Heart left ventricle (tissue), 16 donors: Measurements from ENCODE around the gene PIP4K2C. TPM values are rescaled to one million over a fixed set of nuclear protein-coding genes. Genes with fewer than 3 reads are reported as not detected.

Source experiments
- ATAC-seq, 4 donors: fragments of 200-7000 bp; cut with Tn5 transposase; one replicate each; pipeline ENCODE4 v1.9.1; 2020 to 2022; ENCODE audit warnings: moderate library complexity in 4 of 4, mild to moderate bottlenecking in 3 of 4, moderate number of reproducible peaks in 1 of 4
- DNase-seq, 5 donors: peaks; one replicate each; pipeline ENCODE4 v3.0.0-alpha.2; 2020
- H3K27ac ChIP-seq, 12 donors: fragments of 200-600 bp; sonication (generic) in 4 of 12; one replicate each; pipeline versions ENCODE4 v1.5.0 to v1.8.0; 2016 to 2022; ENCODE audit warnings: mild to moderate bottlenecking in 2 of 12
- H3K27me3 ChIP-seq, 9 donors: fragments of 200-600 bp; sonication (generic) in 2 of 9; one replicate each; pipeline versions ENCODE4 v1.5.1 to v1.8.0; 2016 to 2022; ENCODE audit warnings: mild to moderate bottlenecking in 3 of 9
- H3K36me3 ChIP-seq, 9 donors: fragments of 200-600 bp; sonication (generic) in 2 of 9; one replicate each; pipeline versions ENCODE4 v1.5.0 to v1.8.0; 2018 to 2022; ENCODE audit warnings: mild to moderate bottlenecking in 2 of 9
- H3K4me1 ChIP-seq, 12 donors: fragments of 200-600 bp; sonication (generic) in 4 of 12; one replicate each; pipeline versions ENCODE4 v1.5.0 to v1.8.0; 2016 to 2022; ENCODE audit warnings: mild to moderate bottlenecking in 3 of 12
- H3K4me3 ChIP-seq, 12 donors: fragments of 200-600 bp; sonication (generic) in 4 of 12; one replicate each; pipeline versions ENCODE4 v1.5.0 to v1.8.0; 2017 to 2022; ENCODE audit warnings: mild to moderate bottlenecking in 9 of 12, moderate library complexity in 4 of 12
- H3K9me3 ChIP-seq, 12 donors: fragments of 200-600 bp; sonication (generic) in 4 of 12; one replicate each; pipeline versions ENCODE4 v1.5.0 to v1.8.0; 2016 to 2022; ENCODE audit warnings: mild to moderate bottlenecking in 1 of 12
- POLR2A ChIP-seq, 2 donors: fragments of 450-650 bp; IDR thresholded peaks; one replicate each; pipeline ENCODE4 v1.6.1; 2017; ENCODE audit warnings: antibody characterized with exemption in 2 of 2, mild to moderate bottlenecking in 2 of 2, moderate library complexity in 2 of 2
- WGBS, 4 donors: extraction: QIAGEN DNeasy Blood & Tissue Kit in 2 of 4; methylation state at CpG; one replicate each; pipeline versions ENCODE4 v1.1.5 to v1.1.7; 2013 to 2018; 5-methylcytosine and 5-hydroxymethylcytosine counted together
- intact Hi-C, 10 donors: fragments of 100-400 bp; cut with DNase I; formaldehyde crosslinking; loops; one replicate each; pipeline versions ENCODE4 v1.11.1 to v1.14.2; 2022
- polyA plus RNA-seq, 2 donors: library from polyadenylated mRNA; stranded (reverse); fragments of 200-250 nt; gene quantifications; one replicate each; pipeline ENCODE4 v1.2.3, GENCODE V29; 2013
- total RNA-seq, 9 donors: library from RNA; depleted of rRNA in 2 of 9; stranded (reverse); fragments of >200 nt in 2 of 9; fragmentation: NEBNext Ultra II Directional in 3 of 9; extraction: Animal tissue kit (Norgen Biotek cat#: 25700) in 3 of 9; gene quantifications; one replicate each; pipeline versions ENCODE4 v1.1.0 to v1.2.4, GENCODE V29; 2016 to 2023
- TF ChIP-seq, protein P1 (sequence below), 12 donors: fragments of 200-600 bp; sonication (generic) in 4 of 12; IDR thresholded peaks; one replicate each; pipeline versions ENCODE4 v1.5.0 to v1.8.0; 2018 to 2022; ENCODE audit warnings: antibody characterized with exemption in 12 of 12, mild to moderate bottlenecking in 5 of 12
- donor health status: ischemic (EF 13 %, LVEDD 7.1; RV severe dilation, severe dysfunction).
- donor health status: healthy with polysubstance abuse.
- donor health status: DM: no; HTN: yes; CAD: no.
- donor health status: DM: no; HTN: no; CAD: no.
- donor health status: ischemic (EF 25% LVEDD 6.9; RV normal size, moderate dysfunction).
- donor health status: ischemic (EF 25% LVEDD 5.7; RV mildly dilated, moderate dysfunction).
- donor health status: healthy.
- donor health status: DM: yes; HTN: yes; CAD: no.
- donor health status: ischemic (EF 35%, LVEDD 5.7; RV mildly dilated, moderate dysfunction).
- donor health status: nonischemic (EF 11% LVEDD 7.7; RV severe dilation, severe dysfunction).
- donor health status: DM: yes; HTN: yes; CAD: no.
- donor health status: PGD.
- donor health status: ischemic (EF 29% LVEDD 5.4; RV normal size, mild dysfunction).
- donor health status: nonischemic (EF 23%, LVEDD 6.1; RV moderate dilation, normal function).

PIP4K2C gene
- total and polyA plus RNA-seq, 11 donors, result 4.6 to 31.0 (median 17.0) TPM

DNA sequence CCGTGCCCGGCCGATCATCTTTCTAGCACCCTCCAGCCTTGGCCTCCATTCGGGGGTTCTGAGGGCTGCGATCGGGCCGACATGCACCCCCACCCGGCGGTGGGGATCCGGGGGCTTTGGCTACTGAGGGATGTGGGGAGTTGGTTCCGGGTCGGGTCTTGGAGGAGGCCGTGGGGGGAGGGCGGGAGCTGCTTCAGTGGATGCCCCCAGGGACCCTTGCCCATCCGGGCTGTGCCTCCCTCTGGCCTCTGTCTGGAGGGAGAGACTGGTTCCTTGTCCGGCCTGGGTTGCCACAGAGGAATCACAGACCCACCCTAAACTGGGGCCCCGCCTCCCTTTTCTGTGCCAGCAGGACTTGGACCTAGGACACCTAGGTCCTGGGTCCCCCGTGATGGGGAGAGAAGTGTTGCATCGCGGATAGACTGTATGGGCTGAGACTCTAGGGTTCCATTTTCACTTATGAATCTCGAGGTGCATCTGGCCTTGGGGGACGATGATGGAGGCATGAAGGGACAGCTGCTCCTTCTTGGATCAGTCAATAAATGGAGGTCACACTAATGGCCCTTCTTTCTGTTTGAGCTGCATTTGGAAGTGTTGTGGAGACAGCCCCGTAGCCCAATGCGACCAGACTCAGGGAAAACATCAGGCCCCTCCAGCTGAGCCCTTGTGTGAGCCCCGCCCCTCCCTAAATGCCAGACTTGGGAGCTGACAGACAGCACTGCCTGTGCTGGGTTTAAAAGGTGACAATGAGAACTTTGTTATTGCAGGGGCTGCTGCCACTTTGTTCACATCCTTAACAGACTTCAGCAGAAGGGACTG lies 14.2 kb downstream of the PIP4K2C start:
- peak overlapping the region; percentile 76 to 98 (median 91) for H3K27ac ChIP-seq
- intact Hi-C loops, result no loop called here
- H3K4me3 ChIP-seq, result peak overlapping the region; percentile 67 to 96 (median 77)
- WGBS, 4 donors, result 6 to 8% (median 7%) methylated on average over 14 to 25 of the region's 25 CpGs
- peaks cover 0 to 51% (median 19%) of the 10 kb centered on the region in 12 donors for H3K4me1 ChIP-seq
- peak in 1 of 2 donors; percentile 21 for TF ChIP-seq POLR2A (IDR thresholded peaks at IDR 0.05)
- TF ChIP-seq, protein P1, sequence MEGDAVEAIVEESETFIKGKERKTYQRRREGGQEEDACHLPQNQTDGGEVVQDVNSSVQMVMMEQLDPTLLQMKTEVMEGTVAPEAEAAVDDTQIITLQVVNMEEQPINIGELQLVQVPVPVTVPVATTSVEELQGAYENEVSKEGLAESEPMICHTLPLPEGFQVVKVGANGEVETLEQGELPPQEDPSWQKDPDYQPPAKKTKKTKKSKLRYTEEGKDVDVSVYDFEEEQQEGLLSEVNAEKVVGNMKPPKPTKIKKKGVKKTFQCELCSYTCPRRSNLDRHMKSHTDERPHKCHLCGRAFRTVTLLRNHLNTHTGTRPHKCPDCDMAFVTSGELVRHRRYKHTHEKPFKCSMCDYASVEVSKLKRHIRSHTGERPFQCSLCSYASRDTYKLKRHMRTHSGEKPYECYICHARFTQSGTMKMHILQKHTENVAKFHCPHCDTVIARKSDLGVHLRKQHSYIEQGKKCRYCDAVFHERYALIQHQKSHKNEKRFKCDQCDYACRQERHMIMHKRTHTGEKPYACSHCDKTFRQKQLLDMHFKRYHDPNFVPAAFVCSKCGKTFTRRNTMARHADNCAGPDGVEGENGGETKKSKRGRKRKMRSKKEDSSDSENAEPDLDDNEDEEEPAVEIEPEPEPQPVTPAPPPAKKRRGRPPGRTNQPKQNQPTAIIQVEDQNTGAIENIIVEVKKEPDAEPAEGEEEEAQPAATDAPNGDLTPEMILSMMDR (IDR thresholded peaks at IDR 0.05), result no peak
- DNase-seq (peak; percentile 42 to 69 (median 62)), ATAC-seq (peak in 3 of 4 donors; percentile 4 to 35 (median 25))
- peaks cover 0 to 46% (median 28%) of the 10 kb centered on the region in 9 donors for H3K36me3 ChIP-seq
- no peaks in the 10 kb centered on the region for H3K9me3 ChIP-seq
- H3K27me3 ChIP-seq, result no peaks in the 10 kb centered on the region

DNA sequence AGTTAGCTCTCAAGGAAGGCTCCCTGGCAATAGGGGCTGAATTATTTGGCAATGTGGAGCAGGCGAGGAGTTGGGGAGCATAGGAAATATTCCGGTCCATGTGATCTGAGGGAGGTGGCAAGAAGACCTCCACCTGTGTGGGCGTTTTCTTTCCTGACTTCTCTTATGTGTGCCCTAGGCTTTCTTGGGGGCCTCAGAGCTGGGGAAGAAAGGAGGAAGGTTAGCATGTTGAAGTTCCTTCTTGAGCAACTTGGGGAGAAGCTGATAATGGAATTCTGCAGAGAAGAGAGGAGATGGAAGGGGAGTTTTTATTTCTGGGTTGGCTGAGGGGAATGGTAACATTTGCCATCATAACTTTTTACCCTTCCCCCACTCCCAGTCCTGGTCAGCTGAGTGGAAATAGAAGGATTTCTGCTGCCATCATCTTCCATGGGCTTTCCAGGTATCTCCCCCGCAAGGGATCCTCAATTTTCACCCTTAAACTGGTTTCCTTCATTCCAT lies 14.9 kb downstream of the PIP4K2C start:
- no peak for ATAC-seq
- no peak for TF ChIP-seq POLR2A (IDR thresholded peaks at IDR 0.05)
- TF ChIP-seq, protein P1 (IDR thresholded peaks at IDR 0.05), result no peak
- WGBS, 4 donors, result 68 to 85% (median 76%) methylated on average over 4 of the region's 4 CpGs
- Histone ChIP-seq H3K4me1 (peaks cover 0 to 57% (median 25%) of the 10 kb centered on the region in 12 donors), H3K36me3 (peaks cover 0 to 40% (median 21%) of the 10 kb centered on the region in 9 donors), H3K4me3 (peak overlapping the region in 8 of 12 donors; percentile 67 to 96 (median 77)), H3K27me3 (peaks cover 0 to 5% (median 0%) of the 10 kb centered on the region in 9 donors), H3K9me3 (no peaks in the 10 kb centered on the region), H3K27ac (peak overlapping the region in 10 of 12 donors; percentile 84 to 98 (median 91))
- no peak for DNase-seq
- intact Hi-C loops, result no loop called here

DNA sequence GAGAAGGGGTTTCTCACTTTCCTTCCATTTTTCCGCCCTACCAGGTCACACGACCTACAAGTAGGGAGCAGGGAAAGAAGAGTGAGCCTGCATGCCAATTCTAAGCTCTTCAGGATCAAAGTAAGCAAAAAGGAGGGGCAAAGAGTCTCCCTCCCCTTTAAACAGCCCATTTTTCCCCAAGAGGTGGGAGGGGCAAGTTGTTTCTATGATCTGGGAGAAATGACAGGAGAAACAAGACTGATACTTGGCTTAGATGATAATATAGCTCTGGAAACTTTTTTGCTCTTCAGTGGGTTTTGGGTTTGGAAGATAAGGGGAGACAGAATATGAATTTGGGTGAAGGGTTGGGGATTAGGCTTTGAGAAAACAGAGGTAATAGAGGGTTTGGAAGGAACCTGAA lies 15.4 kb downstream of the PIP4K2C start:
- H3K27ac ChIP-seq, result peak overlapping the region in 7 of 12 donors; percentile 14 to 98 (median 91)
- ATAC-seq (no peak), DNase-seq (no peak)
- 61 to 85% (median 78%) methylated on average over 2 of the region's 2 CpGs for WGBS, 4 donors
- TF ChIP-seq POLR2A (IDR thresholded peaks at IDR 0.05), result no peak
- TF ChIP-seq, protein P1 (IDR thresholded peaks at IDR 0.05), result no peak
- H3K27me3 ChIP-seq, result peaks cover 0 to 11% (median 0%) of the 10 kb centered on the region in 9 donors
- no peaks in the 10 kb centered on the region for H3K9me3 ChIP-seq
- peak overlapping the region in 6 of 12 donors; percentile 67 to 96 (median 80) for H3K4me3 ChIP-seq
- intact Hi-C loops, result no loop called here
- peaks cover 0 to 34% (median 17%) of the 10 kb centered on the region in 9 donors for H3K36me3 ChIP-seq
- H3K4me1 ChIP-seq, result peaks cover 0 to 63% (median 29%) of the 10 kb centered on the region in 12 donors

DNA sequence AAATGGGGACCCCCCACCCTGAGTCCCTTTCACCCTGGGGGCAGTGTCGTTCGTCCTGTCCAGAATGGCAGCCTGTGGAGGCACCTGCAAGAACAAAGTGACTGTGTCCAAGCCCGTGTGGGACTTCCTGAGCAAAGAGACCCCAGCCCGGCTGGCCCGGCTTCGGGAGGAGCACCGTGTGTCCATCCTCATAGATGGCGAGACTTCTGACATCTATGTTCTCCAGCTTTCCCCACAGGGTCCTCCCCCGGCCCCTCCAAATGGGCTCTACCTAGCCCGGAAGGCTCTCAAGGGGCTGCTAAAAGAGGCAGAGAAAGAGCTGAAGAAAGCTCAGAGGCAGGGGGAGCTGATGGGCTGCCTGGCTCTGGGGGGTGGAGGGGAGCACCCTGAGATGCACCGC lies 15.8 kb downstream of the PIP4K2C start:
- H3K27me3 ChIP-seq, result peaks cover 0 to 13% (median 0%) of the 10 kb centered on the region in 9 donors
- no peak for DNase-seq
- peak overlapping the region in 6 of 12 donors; percentile 13 to 90 (median 37) for H3K27ac ChIP-seq
- H3K9me3 ChIP-seq, result no peaks in the 10 kb centered on the region
- TF ChIP-seq POLR2A (IDR thresholded peaks at IDR 0.05), result no peak
- TF ChIP-seq, protein P1 (IDR thresholded peaks at IDR 0.05), result no peak
- H3K4me3 ChIP-seq, result peak overlapping the region in 2 of 12 donors; percentile 11 to 15
- peaks cover 0 to 67% (median 32%) of the 10 kb centered on the region in 12 donors for H3K4me1 ChIP-seq
- 86 to 93% (median 89%) methylated on average over 11 of the region's 11 CpGs for WGBS, 4 donors
- intact Hi-C loops, result no loop called here
- peaks cover 0 to 30% (median 13%) of the 10 kb centered on the region in 9 donors for H3K36me3 ChIP-seq
- no peak for ATAC-seq
